Measurements from ENCODE around the gene PCID2. TPM values are rescaled to one million over a fixed set of nuclear protein-coding genes. Genes with fewer than 3 reads are reported as not detected.

PCID2 gene
- total and polyA plus RNA-seq, 7 experiments from 2014 or later, result 44.2 to 84.4 (median 77.1) TPM

GRCh38 chr13:113239986-113240385, 31.5 kb upstream of the PCID2 start:
- H3K27ac Mint-ChIP-seq, result no peak overlapping the region
- Histone ChIP-seq H3K4me3 (ENCODE audit: low read length) (no peak overlapping the region), H3K27me3 (ENCODE audit: control insufficient read depth in 2 of 2, insufficient read depth in 2 of 2, low read length in 2 of 2) (no peaks in the 10 kb centered on the region), H3K27ac (ENCODE audit: low read depth, low read length) (no peak overlapping the region), H3K36me3 (ENCODE audit: control insufficient read depth in 2 of 3, insufficient read depth in 3 of 3, low read length in 3 of 3) (peaks cover 21 to 75% (median 30%) of the 10 kb centered on the region in 3 experiments), H3K4me1 (ENCODE audit: control insufficient read depth in 2 of 2, insufficient read depth in 2 of 2, low read length in 2 of 2) (no peaks in the 10 kb centered on the region), H3K9me3 (ENCODE audit: control insufficient read depth in 2 of 3, low read length in 3 of 3) (no peaks in the 10 kb centered on the region)
- DNase-seq, result no peak
- no peak overlapping the region for H3K4me3 Mint-ChIP-seq
- peaks cover 0 to 1% (median 0%) of the 10 kb centered on the region in 11 donors for H3K9me3 Mint-ChIP-seq
- intact Hi-C loops (cut with micrococcal nuclease), result no loop called here
- ChIA-PET CTCF (no interaction called here), POLR2A (no interaction called here)
- no peaks in the 10 kb centered on the region for H3K27me3 Mint-ChIP-seq
- ATAC-seq, result no peak
- H3K4me1 Mint-ChIP-seq, result peaks cover 0 to 2% (median 0%) of the 10 kb centered on the region in 7 donors
- peaks cover 16 to 56% (median 20%) of the 10 kb centered on the region in 5 donors for H3K36me3 Mint-ChIP-seq

DNA sequence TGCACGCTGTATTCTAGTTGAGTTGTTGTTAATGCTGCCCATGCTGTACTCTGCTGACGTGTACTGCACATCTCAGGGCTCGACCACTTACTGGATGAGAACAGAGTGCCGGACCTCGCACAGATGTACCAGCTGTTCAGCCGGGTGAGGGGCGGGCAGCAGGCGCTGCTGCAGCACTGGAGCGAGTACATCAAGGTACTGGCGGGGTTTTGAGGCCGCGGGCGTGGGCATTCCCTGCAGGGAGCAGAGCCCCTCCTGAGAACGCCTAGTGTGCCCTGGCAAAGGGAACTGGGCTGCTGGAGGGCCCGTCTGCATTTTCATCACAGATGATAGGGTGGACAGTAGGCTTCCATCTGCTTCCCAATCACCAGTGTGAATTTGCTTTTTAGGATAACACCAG, 30.9 kb upstream of the PCID2 start:
- no peak overlapping the region for H3K27ac Mint-ChIP-seq
- H3K4me3 Mint-ChIP-seq, result no peak overlapping the region
- no peak overlapping the region for H3K4me3 ChIP-seq (ENCODE audit: low read length)
- CTCF ChIA-PET, result no interaction called here
- no peaks in the 10 kb centered on the region for H3K9me3 ChIP-seq (ENCODE audit: control insufficient read depth in 2 of 3, low read length in 3 of 3)
- no peak overlapping the region for H3K27ac ChIP-seq (ENCODE audit: low read depth, low read length)
- intact Hi-C loops (cut with micrococcal nuclease), result no loop called here
- H3K4me1 ChIP-seq (ENCODE audit: control insufficient read depth in 2 of 2, insufficient read depth in 2 of 2, low read length in 2 of 2), result no peaks in the 10 kb centered on the region
- POLR2A ChIA-PET, result no interaction called here
- H3K36me3 ChIP-seq (ENCODE audit: control insufficient read depth in 2 of 3, insufficient read depth in 3 of 3, low read length in 3 of 3), result peaks cover 21 to 75% (median 24%) of the 10 kb centered on the region in 3 experiments
- ATAC-seq, result no peak
- DNase-seq, result no peak
- peaks cover 0 to 2% (median 0%) of the 10 kb centered on the region in 7 donors for H3K4me1 Mint-ChIP-seq
- H3K27me3 ChIP-seq (ENCODE audit: control insufficient read depth in 2 of 2, insufficient read depth in 2 of 2, low read length in 2 of 2), result no peaks in the 10 kb centered on the region
- H3K36me3 Mint-ChIP-seq, result peaks cover 15 to 53% (median 20%) of the 10 kb centered on the region in 5 donors
- peaks cover 0 to 1% (median 0%) of the 10 kb centered on the region in 11 donors for H3K9me3 Mint-ChIP-seq
- no peaks in the 10 kb centered on the region for H3K27me3 Mint-ChIP-seq

DNA sequence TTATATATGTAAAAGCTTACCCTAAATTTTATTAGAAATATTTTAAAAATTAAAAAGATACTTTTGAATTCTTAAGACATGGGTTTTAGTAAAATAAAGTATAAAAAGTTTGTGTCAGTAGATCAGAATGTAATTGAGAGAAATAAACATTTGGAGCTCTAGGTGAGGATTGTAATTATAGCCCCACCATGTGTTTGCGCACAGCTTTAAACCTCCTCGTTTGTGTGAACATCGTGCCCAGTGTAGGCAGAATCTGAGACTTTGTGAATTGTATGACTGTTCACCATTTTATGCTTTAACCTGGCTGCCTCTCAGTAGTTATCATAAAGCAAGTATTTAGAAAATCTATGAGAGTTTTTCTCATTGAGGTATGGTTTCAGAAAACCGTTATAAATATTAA, 30.1 kb upstream of the PCID2 start:
- H3K4me1 ChIP-seq (ENCODE audit: control insufficient read depth in 2 of 2, insufficient read depth in 2 of 2, low read length in 2 of 2), result no peaks in the 10 kb centered on the region
- Mint-ChIP-seq H3K9me3 (peaks cover 0 to 1% (median 0%) of the 10 kb centered on the region in 11 donors), H3K4me1 (peaks cover 0 to 2% (median 0%) of the 10 kb centered on the region in 7 donors), H3K4me3 (no peak overlapping the region), H3K27ac (no peak overlapping the region), H3K27me3 (no peaks in the 10 kb centered on the region), H3K36me3 (peaks cover 13 to 49% (median 17%) of the 10 kb centered on the region in 5 donors)
- ChIA-PET CTCF (no interaction called here), POLR2A (no interaction called here)
- ATAC-seq (no peak), DNase-seq (no peak)
- H3K9me3 ChIP-seq (ENCODE audit: control insufficient read depth in 2 of 3, low read length in 3 of 3), result no peaks in the 10 kb centered on the region
- H3K27ac ChIP-seq (ENCODE audit: low read depth, low read length), result no peak overlapping the region
- intact Hi-C loops (cut with micrococcal nuclease), result no loop called here
- H3K27me3 ChIP-seq (ENCODE audit: control insufficient read depth in 2 of 2, insufficient read depth in 2 of 2, low read length in 2 of 2), result no peaks in the 10 kb centered on the region
- peaks cover 14 to 72% (median 17%) of the 10 kb centered on the region in 3 experiments for H3K36me3 ChIP-seq (ENCODE audit: control insufficient read depth in 2 of 3, insufficient read depth in 3 of 3, low read length in 3 of 3)
- H3K4me3 ChIP-seq (ENCODE audit: low read length), result no peak overlapping the region

GRCh38 chr13:113233101-113233500, 24.6 kb upstream of the PCID2 start:
- H3K4me1 ChIP-seq (ENCODE audit: control insufficient read depth in 2 of 2, insufficient read depth in 2 of 2, low read length in 2 of 2), result no peaks in the 10 kb centered on the region
- H3K27ac Mint-ChIP-seq, result peak overlapping the region in 1 of 9 donors; percentile 34
- peaks cover 0 to 1% (median 0%) of the 10 kb centered on the region in 11 donors for H3K9me3 Mint-ChIP-seq
- POLR2A ChIA-PET, result interaction anchor here (1.6 kb wide), 1 partner anchor 24 kb away, joined by 4 read pairs; the partner anchor contains the start of genes CUL4A and PCID2
- intact Hi-C loops (cut with micrococcal nuclease), result no loop called here
- H3K4me1 Mint-ChIP-seq, result peaks cover 0 to 5% (median 0%) of the 10 kb centered on the region in 7 donors
- H3K4me3 ChIP-seq (ENCODE audit: low read length), result no peak overlapping the region
- no peak overlapping the region for H3K27ac ChIP-seq (ENCODE audit: low read depth, low read length)
- DNase-seq (no peak), ATAC-seq (no peak)
- peaks cover 7 to 77% (median 8%) of the 10 kb centered on the region in 3 experiments for H3K36me3 ChIP-seq (ENCODE audit: control insufficient read depth in 2 of 3, insufficient read depth in 3 of 3, low read length in 3 of 3)
- H3K4me3 Mint-ChIP-seq, result no peak overlapping the region
- CTCF ChIA-PET, result no interaction called here
- no peaks in the 10 kb centered on the region for H3K27me3 Mint-ChIP-seq
- no peaks in the 10 kb centered on the region for H3K27me3 ChIP-seq (ENCODE audit: control insufficient read depth in 2 of 2, insufficient read depth in 2 of 2, low read length in 2 of 2)
- H3K9me3 ChIP-seq (ENCODE audit: control insufficient read depth in 2 of 3, low read length in 3 of 3), result no peaks in the 10 kb centered on the region
- peaks cover 12 to 56% (median 33%) of the 10 kb centered on the region in 5 donors for H3K36me3 Mint-ChIP-seq

GRCh38 chr13:113232208-113233003, 23.9 kb upstream of the PCID2 start:
- Histone ChIP-seq H3K9me3 (ENCODE audit: control insufficient read depth in 2 of 3, low read length in 3 of 3) (no peaks in the 10 kb centered on the region), H3K4me1 (ENCODE audit: control insufficient read depth in 2 of 2, insufficient read depth in 2 of 2, low read length in 2 of 2) (no peaks in the 10 kb centered on the region), H3K27me3 (ENCODE audit: control insufficient read depth in 2 of 2, insufficient read depth in 2 of 2, low read length in 2 of 2) (no peaks in the 10 kb centered on the region), H3K4me3 (ENCODE audit: low read length) (no peak overlapping the region), H3K36me3 (ENCODE audit: control insufficient read depth in 2 of 3, insufficient read depth in 3 of 3, low read length in 3 of 3) (peaks cover 2 to 77% (median 11%) of the 10 kb centered on the region in 3 experiments), H3K27ac (ENCODE audit: low read depth, low read length) (no peak overlapping the region)
- no peaks in the 10 kb centered on the region for H3K27me3 Mint-ChIP-seq
- DNase-seq (no peak), ATAC-seq (peak; percentile 32)
- ChIA-PET CTCF (no interaction called here), POLR2A (interaction anchor here (1.6 kb wide), 1 partner anchor 23 kb away, joined by 4 read pairs; the partner anchor contains the start of genes CUL4A and PCID2)
- peaks cover 0 to 1% (median 0%) of the 10 kb centered on the region in 11 donors for H3K9me3 Mint-ChIP-seq
- intact Hi-C loops (cut with micrococcal nuclease), result no loop called here
- H3K27ac Mint-ChIP-seq, result peak overlapping the region in 1 of 9 donors; percentile 38
- peaks cover 0 to 5% (median 0%) of the 10 kb centered on the region in 7 donors for H3K4me1 Mint-ChIP-seq
- no peak overlapping the region for H3K4me3 Mint-ChIP-seq
- H3K36me3 Mint-ChIP-seq, result peaks cover 12 to 57% (median 34%) of the 10 kb centered on the region in 5 donors

GRCh38 chr13:113231306-113232207, 23.1 kb upstream of the PCID2 start:
- peak; percentile 26 for ATAC-seq
- peaks cover 0 to 5% (median 0%) of the 10 kb centered on the region in 7 donors for H3K4me1 Mint-ChIP-seq
- POLR2A ChIA-PET, result no interaction called here
- CTCF ChIA-PET, result no interaction called here
- peak overlapping the region in 3 of 9 donors; percentile 46 to 57 (median 56) for H3K27ac Mint-ChIP-seq
- peaks cover 0 to 1% (median 0%) of the 10 kb centered on the region in 11 donors for H3K9me3 Mint-ChIP-seq
- Histone ChIP-seq H3K27me3 (ENCODE audit: control insufficient read depth in 2 of 2, insufficient read depth in 2 of 2, low read length in 2 of 2) (no peaks in the 10 kb centered on the region), H3K9me3 (ENCODE audit: control insufficient read depth in 2 of 3, low read length in 3 of 3) (no peaks in the 10 kb centered on the region), H3K36me3 (ENCODE audit: control insufficient read depth in 2 of 3, insufficient read depth in 3 of 3, low read length in 3 of 3) (peaks cover 0 to 77% (median 11%) of the 10 kb centered on the region in 3 experiments), H3K4me3 (ENCODE audit: low read length) (no peak overlapping the region), H3K4me1 (ENCODE audit: control insufficient read depth in 2 of 2, insufficient read depth in 2 of 2, low read length in 2 of 2) (no peaks in the 10 kb centered on the region), H3K27ac (ENCODE audit: low read depth, low read length) (no peak overlapping the region)
- intact Hi-C loops (cut with micrococcal nuclease), result no loop called here
- DNase-seq, result no peak
- H3K4me3 Mint-ChIP-seq, result no peak overlapping the region
- peaks cover 12 to 53% (median 29%) of the 10 kb centered on the region in 5 donors for H3K36me3 Mint-ChIP-seq
- H3K27me3 Mint-ChIP-seq, result no peaks in the 10 kb centered on the region

Measured in naive thymus-derived CD4-positive, alpha-beta T cell (primary cell).